ENCODE data around the gene NAB1.

NAB1 gene

GRCh38 chr2:190713471-190713870, 64.6 kb downstream of the NAB1 start:
- DNase-seq (ENCODE audit: low read depth, low spot score) = no peak

DNA sequence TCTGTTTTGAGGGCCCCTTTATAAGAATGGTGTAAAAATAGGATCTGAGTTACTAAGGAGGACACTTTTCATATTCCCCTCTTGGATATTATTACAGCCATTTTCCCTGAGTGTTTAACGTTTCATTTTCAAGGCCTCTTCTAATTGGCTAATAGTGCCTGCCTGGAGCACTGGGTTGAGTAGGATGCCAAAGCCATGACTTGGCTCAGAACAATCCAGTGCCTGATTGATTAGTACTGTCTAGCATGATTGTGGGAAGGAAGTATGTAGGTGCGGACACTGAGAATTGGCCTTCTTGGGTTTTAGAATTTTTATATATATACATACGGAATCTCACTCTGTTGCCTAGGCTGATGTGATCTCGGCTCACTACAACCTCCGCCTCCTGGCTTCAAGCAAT, 66.1 kb downstream of the NAB1 start:
- no peak for DNase-seq (ENCODE audit: low read depth, low spot score)

DNA sequence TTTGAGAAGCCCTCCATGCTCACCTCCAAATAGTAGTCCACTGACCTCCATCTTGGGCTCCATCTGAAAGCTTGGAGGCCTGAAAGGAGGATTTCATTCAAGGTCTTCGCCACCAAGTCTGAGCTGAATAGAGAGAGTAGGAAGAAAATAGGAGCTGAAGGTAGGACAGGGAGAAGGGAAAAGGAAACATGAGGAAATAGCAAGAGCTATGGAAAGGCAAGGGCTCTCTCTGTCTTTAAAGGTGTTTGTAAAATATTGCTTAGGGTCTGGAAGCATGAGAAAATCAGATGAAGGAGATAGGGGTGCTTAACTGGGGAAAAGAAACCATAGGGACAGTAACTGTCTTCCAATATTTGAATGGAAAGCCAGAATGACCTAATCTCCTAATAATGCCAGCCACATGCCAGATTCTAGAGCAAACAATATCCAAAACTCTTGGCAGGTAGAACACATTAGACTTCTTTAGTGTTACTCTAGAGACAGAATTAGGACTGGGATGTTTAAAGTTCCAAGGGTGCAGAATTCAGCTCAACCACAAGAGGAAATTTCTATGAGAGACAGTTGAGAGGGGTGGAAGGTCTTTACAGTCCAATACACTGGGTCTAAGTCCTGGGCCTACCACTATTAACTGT, 67.4 kb downstream of the NAB1 start:
- no peak for DNase-seq (ENCODE audit: low read depth, low spot score)

- no peak for DNase-seq (ENCODE audit: low read depth, low spot score)
These were observed 68.4 kb downstream of the NAB1 start for GRCh38 chr2:190717306-190717705.

DNA sequence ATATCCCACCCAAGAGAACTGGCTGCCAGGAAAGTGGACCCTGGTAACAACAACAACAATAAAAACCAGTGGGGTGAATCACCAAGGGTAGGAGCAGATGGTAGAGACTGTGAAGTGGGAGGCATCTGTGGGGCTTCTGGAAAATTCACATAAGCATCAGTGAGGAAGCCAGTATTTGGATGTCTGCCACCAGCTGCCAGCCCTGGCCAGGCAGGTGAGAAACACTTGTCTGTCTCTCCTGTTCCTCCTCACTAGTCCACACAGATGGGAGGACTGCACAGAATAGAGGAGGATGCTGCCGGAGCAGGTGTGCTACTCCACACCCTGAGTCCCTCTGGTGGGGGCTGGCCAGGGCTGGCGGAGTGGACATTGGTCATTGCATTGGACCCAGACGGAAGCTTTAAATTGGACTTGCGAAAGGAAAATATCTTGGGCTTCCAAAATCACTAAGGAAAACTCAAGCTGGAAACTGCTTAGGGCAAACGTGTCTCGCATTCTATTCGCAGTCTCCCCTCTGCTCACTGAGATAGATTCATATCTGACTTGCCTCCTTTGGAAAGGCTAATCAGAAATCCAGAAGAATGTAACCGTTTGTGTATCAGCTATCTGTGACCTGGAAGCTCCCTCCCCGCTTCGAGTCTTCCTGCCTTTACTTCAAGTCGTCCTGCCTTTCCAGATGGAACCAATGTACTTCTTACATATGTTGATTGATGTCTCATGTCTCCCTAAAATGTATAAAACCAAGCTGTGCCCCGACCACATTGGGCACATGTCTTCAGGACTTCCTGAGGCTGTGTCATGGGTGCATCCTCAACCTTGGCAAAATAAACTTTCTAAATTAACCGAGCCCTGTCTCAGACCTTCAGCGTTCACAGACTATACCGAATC, 69.1 kb downstream of the NAB1 start:
- no peak for DNase-seq (ENCODE audit: low read depth, low spot score)

GRCh38 chr2:190718652-190719526, 70.0 kb downstream of the NAB1 start:
- DNase-seq (ENCODE audit: low read depth, low spot score) = peak; percentile 25

- DNase-seq (ENCODE audit: low read depth, low spot score) = no peak
These were observed 71.4 kb downstream of the NAB1 start for GRCh38 chr2:190720276-190720675.

DNA sequence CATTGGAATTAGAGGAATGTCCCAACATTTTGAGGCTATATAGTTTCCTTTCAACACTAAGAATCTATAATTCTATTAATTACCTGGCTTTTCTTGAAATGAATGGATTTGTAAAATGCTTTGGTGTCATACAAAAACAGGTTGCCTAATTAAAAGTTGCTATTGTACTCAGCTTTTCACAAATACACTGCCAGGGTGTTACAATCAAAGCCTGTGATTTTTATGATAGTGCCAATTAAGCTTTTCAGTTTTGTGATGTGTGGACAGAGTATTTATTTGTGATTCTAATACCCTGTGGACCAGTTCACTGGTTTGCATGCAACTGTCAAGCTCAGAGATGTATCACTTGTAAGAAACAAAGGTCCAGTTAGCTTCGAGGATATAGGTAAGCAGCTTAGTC, 71.8 kb downstream of the NAB1 start:
- no peak for DNase-seq (ENCODE audit: low read depth, low spot score)

DNA sequence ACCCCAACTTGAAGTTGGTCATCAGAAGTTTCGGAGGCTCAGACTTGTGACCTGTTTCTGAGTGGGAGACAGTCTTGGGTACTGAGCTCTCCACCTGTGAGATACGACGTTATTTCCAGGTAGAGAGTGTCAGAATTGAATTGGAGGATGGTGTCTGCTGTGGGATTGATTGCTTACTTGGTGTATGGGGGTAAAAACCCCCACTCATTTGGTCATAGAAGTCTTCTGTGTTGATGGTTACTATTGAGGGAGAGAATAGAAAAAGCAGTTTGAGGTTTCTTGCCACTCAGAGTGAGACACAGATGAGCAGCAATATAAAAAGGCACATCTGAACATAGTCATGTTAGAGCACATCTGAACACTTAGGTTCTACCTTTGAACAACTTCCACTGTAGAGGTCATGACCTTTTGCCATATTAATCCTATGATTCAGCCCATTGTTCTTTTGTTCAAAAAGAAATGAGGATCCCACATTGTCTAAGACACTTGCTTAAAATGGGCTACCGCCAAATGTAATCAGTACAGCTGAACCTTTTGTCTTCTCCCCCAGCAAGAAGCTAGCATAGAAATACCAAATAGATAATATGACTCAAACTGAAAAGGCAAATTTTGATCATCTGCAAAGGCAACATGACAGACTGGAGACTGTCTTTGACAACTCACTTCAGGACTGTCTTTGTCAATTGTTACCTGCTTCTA, 73.3 kb downstream of the NAB1 start:
- no peak for DNase-seq (ENCODE audit: low read depth, low spot score)

- DNase-seq (ENCODE audit: low read depth, low spot score) = no peak
These were observed 74.0 kb downstream of the NAB1 start for GRCh38 chr2:190722835-190723234.

DNA sequence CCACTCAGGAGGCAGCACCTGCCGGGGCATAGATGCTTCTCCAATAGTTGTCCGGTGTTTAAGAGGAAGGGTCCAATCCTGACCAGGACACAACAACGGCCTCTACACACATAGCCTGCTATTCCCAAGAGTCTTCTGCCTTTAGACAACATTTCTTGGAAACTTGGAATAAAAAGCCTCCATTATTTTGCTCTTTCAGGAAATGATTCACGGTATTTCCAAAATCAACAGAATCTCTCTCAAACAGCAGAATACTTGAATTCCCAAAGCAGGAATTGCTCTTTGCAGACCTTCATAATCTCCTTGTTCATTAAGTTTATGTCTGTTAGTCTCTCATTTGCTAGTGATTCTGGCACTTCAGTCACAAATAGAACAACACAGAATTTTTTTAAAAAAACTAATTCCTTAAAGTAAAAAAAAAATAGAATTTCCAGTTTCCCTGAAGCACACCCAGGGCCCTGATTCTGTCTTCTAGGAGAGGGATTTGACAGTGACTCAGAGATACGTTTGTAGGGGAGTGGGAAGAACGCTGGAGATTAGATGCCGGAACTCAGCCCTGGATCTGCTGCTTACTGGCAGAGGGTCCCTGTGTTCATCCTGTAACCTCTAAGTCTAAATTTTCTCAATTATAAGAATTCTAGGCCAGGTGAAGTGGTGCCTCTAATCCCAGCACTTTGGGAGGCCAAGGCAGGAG, 74.7 kb downstream of the NAB1 start:
- DNase-seq (ENCODE audit: low read depth, low spot score) = no peak

DNA sequence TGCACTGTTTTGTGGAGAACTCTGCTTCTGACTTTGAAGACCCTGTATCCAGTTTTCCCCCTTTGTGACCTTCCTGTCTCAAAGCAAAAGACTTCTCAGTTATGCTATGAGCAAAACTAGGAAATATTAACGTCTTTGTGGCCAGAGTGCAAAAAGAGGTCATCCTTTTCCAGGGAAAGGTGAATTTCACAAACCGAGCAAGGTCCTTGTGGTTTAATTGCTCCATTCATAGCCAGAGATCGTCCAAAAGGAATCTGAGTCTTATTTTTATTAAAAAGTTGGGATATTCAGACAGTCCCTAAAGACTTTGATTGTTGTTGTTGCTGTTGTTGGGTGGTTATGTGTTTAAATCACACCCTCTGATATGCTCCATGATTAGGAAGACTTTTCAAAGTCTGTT, 77.4 kb downstream of the NAB1 start:
- DNase-seq (ENCODE audit: low read depth, low spot score) = no peak

GRCh38 chr2:190736355-190736754, 87.5 kb downstream of the NAB1 start:
- no peak for DNase-seq (ENCODE audit: low read depth, low spot score)

- no peak for DNase-seq (ENCODE audit: low read depth, low spot score)
These were observed 91.6 kb downstream of the NAB1 start for GRCh38 chr2:190740449-190740848.
